Measurements from ENCODE around the gene JMJD1C.

- TF ChIP-seq MYC (IDR thresholded peaks at IDR 0.05; ENCODE audit: insufficient read depth, insufficient read length, insufficient replicate concordance, low read length, severe bottlenecking) (no peak), CTCF (IDR thresholded peaks at IDR 0.05 in 2 of 3, conservative IDR thresholded peaks at IDR 0.05 in 1 of 3; ENCODE audit: control insufficient read depth in 2 of 3, extremely low read depth in 1 of 3, insufficient read depth in 1 of 3, low read depth in 3 of 3, low read length in 3 of 3) (no peak), LARP7 (IDR thresholded peaks at IDR 0.05) (no peak), STAT1 (conservative IDR thresholded peaks at IDR 0.05) (no peak), YY1 (IDR thresholded peaks at IDR 0.05; ENCODE audit: low read depth, low read length) (no peak), POLR2AphosphoS5 (IDR thresholded peaks at IDR 0.05; ENCODE audit: low read length) (no peak), POLR2AphosphoS2 (IDR thresholded peaks at IDR 0.05; ENCODE audit: low read depth, low read length) (no peak), RELB (IDR thresholded peaks at IDR 0.05; ENCODE audit: low read depth) (no peak), EP300 (IDR thresholded peaks at IDR 0.05; ENCODE audit: borderline replicate concordance in 1 of 2, control insufficient read depth in 1 of 2, low read depth in 2 of 2, low read length in 2 of 2) (no peak), CHD2 (IDR thresholded peaks at IDR 0.05; ENCODE audit: borderline replicate concordance, low read depth, low read length) (no peak), CREM (IDR thresholded peaks at IDR 0.05; ENCODE audit: low read depth) (no peak), SUZ12 (IDR thresholded peaks at IDR 0.05; ENCODE audit: unreplicated experiment) (no peak), POLR2A (IDR thresholded peaks at IDR 0.05; ENCODE audit: low read depth, low read length) (no peak), RELA (IDR thresholded peaks at IDR 0.05; ENCODE audit: borderline replicate concordance, partially characterized antibody) (no peak)
These were observed 38.8 kb downstream of the JMJD1C start for GRCh38 chr10:63427013-63427412.

All from GM12878 (cell line).